MCF 10A (cell line): ENCODE results near the gene CPA4. TPM values are rescaled to one million over a fixed set of nuclear protein-coding genes. Genes with fewer than 3 reads are reported as not detected.
"Not testable (repeated sequence)": the region's sequence is repeated elsewhere in the genome, so short reads cannot be mapped to it uniquely, and the experiment has no call there.

Experiments used
- BruUV-seq: library from RNA; stranded (reverse); fragments of 400-500 nt; replicated peaks from 2 replicates; lab custom pipeline; 2021; lab: Mats Ljungman, UMichigan
- CTCF ChIA-PET: fragments of 300-600 bp; sonication (Branson Sonifier 250); formaldehyde crosslinking; extraction: SDS; loops from one replicate; lab custom pipeline; 2021; ENCODE audit warnings: antibody characterized with exemption, inconsistent platforms; lab: Yijun Ruan, JAX
- POLR2A ChIA-PET: fragments of 300-600, 350-650 bp; sonication (Branson Sonifier 250); formaldehyde crosslinking; extraction: SDS; loops from one replicate; lab custom pipeline; 2020; ENCODE audit warnings: antibody characterized with exemption, inconsistent platforms; lab: Yijun Ruan, JAX
- DNase-seq: peaks from one replicate; pipeline ENCODE4 v3.0.0-alpha.2; 2018; ENCODE audit not compliant: unreplicated experiment
- H3K27ac Mint-ChIP-seq: one replicate; pipeline ENCODE4 v1.8.0; 2022; ENCODE audit warnings: mild to moderate bottlenecking, low read depth, mixed read lengths; ENCODE audit not compliant: unreplicated experiment
- H3K27me3 Mint-ChIP-seq: one replicate; pipeline ENCODE4 v1.8.0; 2022; ENCODE audit warnings: mixed read lengths; ENCODE audit not compliant: insufficient read depth, unreplicated experiment
- H3K36me3 Mint-ChIP-seq: one replicate; pipeline ENCODE4 v1.8.0; 2022; ENCODE audit warnings: mild to moderate bottlenecking, moderate library complexity, mixed read lengths; ENCODE audit not compliant: insufficient read depth, unreplicated experiment
- H3K4me1 Mint-ChIP-seq: one replicate; pipeline ENCODE4 v1.8.0; 2022; ENCODE audit warnings: mixed read lengths; ENCODE audit not compliant: insufficient read depth, unreplicated experiment
- H3K4me3 Mint-ChIP-seq: one replicate; pipeline ENCODE4 v1.8.0; 2022; ENCODE audit warnings: mild to moderate bottlenecking, moderate library complexity, mixed read lengths; ENCODE audit not compliant: unreplicated experiment
- H3K9me3 Mint-ChIP-seq: one replicate; pipeline ENCODE4 v1.8.0; 2022; ENCODE audit warnings: mixed read lengths; ENCODE audit not compliant: unreplicated experiment
- intact Hi-C: fragments of 100-400 bp; cut with micrococcal nuclease; formaldehyde crosslinking; loops from 2 replicates; pipeline ENCODE4 v1.14.1; 2022
- total RNA-seq: library from RNA; stranded (reverse); gene quantifications from 2 replicates; pipeline ENCODE4 v1.2.3, GENCODE V29; 2022
- TF ChIP-seq, protein P1 (sequence below): fragments of 200-600 bp; IDR thresholded peaks from one replicate; pipeline ENCODE4 v1.8.0; 2022; ENCODE audit warnings: antibody characterized with exemption, mild to moderate bottlenecking; ENCODE audit not compliant: unreplicated experiment

Gene CPA4
- total RNA-seq, 1 experiment from 2014 or later = 4.3 TPM

DNA sequence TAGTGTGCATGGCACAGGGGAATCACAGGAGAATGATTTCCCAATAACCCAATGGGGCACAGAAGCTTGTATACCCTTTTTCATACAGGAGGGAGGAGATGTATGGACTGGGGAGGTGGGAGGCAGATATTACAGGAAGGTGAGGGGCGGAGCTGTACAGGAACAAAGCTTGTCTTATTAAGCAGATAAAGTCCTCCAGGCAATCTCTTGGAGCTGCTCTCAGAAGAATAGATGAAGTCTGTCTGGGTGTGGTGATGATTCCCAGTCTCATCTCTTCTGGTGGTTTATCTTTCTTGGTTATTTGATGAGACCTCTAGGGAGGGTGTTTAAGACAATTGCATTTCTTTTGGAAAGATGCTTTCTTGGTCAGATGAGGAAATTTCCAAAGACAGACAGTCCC lies 26.6 kb downstream of the CPA4 start:
- DNase-seq = no peak
- Mint-ChIP-seq H3K9me3 (no peaks in the 10 kb centered on the region), H3K4me1 (no peaks in the 10 kb centered on the region), H3K27ac (no peak overlapping the region), H3K36me3 (no peaks in the 10 kb centered on the region), H3K4me3 (no peak overlapping the region), H3K27me3 (no peaks in the 10 kb centered on the region)
- TF ChIP-seq, protein P1, sequence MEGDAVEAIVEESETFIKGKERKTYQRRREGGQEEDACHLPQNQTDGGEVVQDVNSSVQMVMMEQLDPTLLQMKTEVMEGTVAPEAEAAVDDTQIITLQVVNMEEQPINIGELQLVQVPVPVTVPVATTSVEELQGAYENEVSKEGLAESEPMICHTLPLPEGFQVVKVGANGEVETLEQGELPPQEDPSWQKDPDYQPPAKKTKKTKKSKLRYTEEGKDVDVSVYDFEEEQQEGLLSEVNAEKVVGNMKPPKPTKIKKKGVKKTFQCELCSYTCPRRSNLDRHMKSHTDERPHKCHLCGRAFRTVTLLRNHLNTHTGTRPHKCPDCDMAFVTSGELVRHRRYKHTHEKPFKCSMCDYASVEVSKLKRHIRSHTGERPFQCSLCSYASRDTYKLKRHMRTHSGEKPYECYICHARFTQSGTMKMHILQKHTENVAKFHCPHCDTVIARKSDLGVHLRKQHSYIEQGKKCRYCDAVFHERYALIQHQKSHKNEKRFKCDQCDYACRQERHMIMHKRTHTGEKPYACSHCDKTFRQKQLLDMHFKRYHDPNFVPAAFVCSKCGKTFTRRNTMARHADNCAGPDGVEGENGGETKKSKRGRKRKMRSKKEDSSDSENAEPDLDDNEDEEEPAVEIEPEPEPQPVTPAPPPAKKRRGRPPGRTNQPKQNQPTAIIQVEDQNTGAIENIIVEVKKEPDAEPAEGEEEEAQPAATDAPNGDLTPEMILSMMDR = no peak
- intact Hi-C loops = no loop called here
- ChIA-PET POLR2A (no interaction called here), CTCF (interaction anchor here (0.6 kb wide), 1 partner anchor 107 kb away, joined by 3 read pairs; no protein-coding TSS in a partner anchor)
- no TSS peak for BruUV-seq

DNA sequence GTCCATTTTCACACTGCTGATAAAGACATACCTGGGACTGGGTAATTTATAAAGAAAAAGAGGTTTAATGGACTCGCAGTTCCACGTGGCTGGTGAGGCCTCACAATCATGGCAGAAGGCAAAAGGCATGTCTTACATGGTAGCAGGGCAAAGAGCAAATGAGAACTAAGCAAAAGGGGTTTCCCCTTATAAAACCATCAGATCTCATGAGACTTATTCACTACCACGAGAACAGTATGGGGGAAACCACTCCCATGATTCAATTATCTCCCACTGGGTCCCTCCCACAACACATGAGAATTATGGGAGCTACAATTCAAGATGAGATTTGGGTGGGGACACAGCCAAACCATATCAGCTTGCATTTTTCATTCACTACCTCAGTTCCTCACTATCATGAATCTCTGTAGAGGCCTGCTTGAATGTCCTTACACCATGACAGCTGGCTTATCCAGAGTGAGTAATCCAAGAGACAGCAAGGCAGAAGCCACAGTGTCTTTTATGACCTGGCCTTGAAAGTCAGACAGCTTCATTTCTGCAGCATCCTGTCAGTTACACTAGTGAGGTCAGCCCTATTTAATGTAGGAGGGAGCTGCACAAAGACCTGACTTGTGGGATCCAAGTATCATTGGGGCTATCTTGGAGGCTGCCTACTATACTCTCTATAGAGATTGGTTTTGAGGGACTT lies 28.7 kb downstream of the CPA4 start:
- intact Hi-C loops, H3K36me3 Mint-ChIP-seq, BruUV-seq, H3K4me1 Mint-ChIP-seq, H3K9me3 Mint-ChIP-seq, H3K27ac Mint-ChIP-seq, H3K27me3 Mint-ChIP-seq, DNase-seq, CTCF ChIA-PET, H3K4me3 Mint-ChIP-seq: not testable (repeated sequence)
- POLR2A ChIA-PET = interaction anchor here (0.7 kb wide), 1 partner anchor 69 kb away, joined by 4 read pairs; no protein-coding TSS in a partner anchor

DNA sequence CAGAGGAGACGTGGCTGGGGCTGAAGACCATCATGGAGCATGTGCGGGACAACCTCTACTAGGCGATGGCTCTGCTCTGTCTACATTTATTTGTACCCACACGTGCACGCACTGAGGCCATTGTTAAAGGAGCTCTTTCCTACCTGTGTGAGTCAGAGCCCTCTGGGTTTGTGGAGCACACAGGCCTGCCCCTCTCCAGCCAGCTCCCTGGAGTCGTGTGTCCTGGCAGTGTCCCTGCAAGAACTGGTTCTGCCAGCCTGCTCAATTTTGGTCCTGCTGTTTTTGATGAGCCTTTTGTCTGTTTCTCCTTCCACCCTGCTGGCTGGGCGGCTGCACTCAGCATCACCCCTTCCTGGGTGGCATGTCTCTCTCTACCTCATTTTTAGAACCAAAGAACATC lies 29.7 kb downstream of the CPA4 start:
- no peak overlapping the region for H3K27ac Mint-ChIP-seq
- H3K27me3 Mint-ChIP-seq = no peaks in the 10 kb centered on the region
- intact Hi-C loops = no loop called here
- H3K9me3 Mint-ChIP-seq = no peaks in the 10 kb centered on the region
- TF ChIP-seq, protein P1 = no peak
- H3K4me3 Mint-ChIP-seq = no peak overlapping the region
- POLR2A ChIA-PET = interaction anchor here (0.7 kb wide), 1 partner anchor 52 kb away, joined by 3 read pairs; no protein-coding TSS in a partner anchor
- no peaks in the 10 kb centered on the region for H3K36me3 Mint-ChIP-seq
- no peaks in the 10 kb centered on the region for H3K4me1 Mint-ChIP-seq
- BruUV-seq = no TSS peak
- DNase-seq = peak; percentile 4
- CTCF ChIA-PET = interaction anchor here (0.6 kb wide), 1 partner anchor 259 kb away, joined by 3 read pairs; no protein-coding TSS in a partner anchor

DNA sequence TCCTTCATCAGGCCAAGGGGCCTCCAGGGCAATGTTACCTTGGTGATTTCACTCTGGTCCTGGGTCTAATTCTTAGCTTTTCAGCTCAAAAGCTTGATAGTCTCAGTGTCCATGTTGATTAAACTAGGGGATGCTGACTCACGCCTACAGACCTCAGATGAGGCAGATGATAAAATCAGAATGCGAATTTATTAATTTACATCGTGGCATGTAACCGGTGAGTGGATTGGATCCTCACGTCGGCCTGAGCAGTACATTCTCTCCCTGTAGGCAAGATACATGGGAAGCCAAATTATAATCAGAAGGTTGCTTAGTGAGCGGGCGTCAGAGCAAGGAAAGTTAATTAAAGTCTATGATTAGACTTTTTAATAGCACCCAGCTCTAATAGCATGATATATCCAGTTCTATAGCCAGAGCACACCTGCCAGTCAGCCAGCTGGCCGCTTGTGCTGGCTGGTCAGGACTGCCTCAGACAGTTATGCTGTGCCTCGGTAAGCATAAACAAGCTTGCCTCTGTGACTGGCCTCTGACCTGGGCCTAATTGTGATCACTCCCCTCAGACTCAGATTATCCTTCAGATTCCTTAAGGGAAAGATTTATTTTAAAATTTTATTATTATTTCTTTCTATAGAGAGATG lies 31.5 kb downstream of the CPA4 start:
- no peak for DNase-seq
- H3K9me3 Mint-ChIP-seq = no peaks in the 10 kb centered on the region
- BruUV-seq = no TSS peak
- intact Hi-C loops = no loop called here
- H3K27me3 Mint-ChIP-seq = no peaks in the 10 kb centered on the region
- no peaks in the 10 kb centered on the region for H3K36me3 Mint-ChIP-seq
- H3K4me3 Mint-ChIP-seq = no peak overlapping the region
- no peak overlapping the region for H3K27ac Mint-ChIP-seq
- no peaks in the 10 kb centered on the region for H3K4me1 Mint-ChIP-seq
- POLR2A ChIA-PET = interaction anchor here (0.7 kb wide), 1 partner anchor 269 kb away, joined by 3 read pairs; no protein-coding TSS in a partner anchor
- TF ChIP-seq, protein P1 = no peak
- CTCF ChIA-PET = interaction anchor here (0.7 to 0.9 kb wide), 3 partner anchors 44 to 122 kb away, joined by 3 read pairs; no protein-coding TSS in a partner anchor
